Activated CD4-positive, alpha-beta T cell treated with anti-CD3 and anti-CD28 coated beads, Interleukin-2, amount 50 U/mL, for 24 hours (primary cell): ENCODE measurements around the gene TMEM53.

Experiments used
- DNase-seq, 2 donors: peaks; one replicate each; pipeline ENCODE4 v3.0.0-alpha.2; 2020; ENCODE audit warnings: low read depth in 1 of 2, low spot score in 1 of 2

Gene TMEM53

GRCh38 chr1:44698138-44698537, 23.9 kb upstream of the TMEM53 start:
- DNase-seq = no peak

GRCh38 chr1:44696789-44697345, 22.6 kb upstream of the TMEM53 start:
- no peak for DNase-seq

- DNase-seq = no peak
These were observed 21.8 kb upstream of the TMEM53 start for GRCh38 chr1:44696101-44696500.

- DNase-seq = no peak
These were observed 21.4 kb upstream of the TMEM53 start for GRCh38 chr1:44695671-44696070.

- DNase-seq = no peak
These were observed 20.7 kb upstream of the TMEM53 start for GRCh38 chr1:44694863-44695478.

GRCh38 chr1:44693900-44694299, 19.6 kb upstream of the TMEM53 start:
- no peak for DNase-seq

GRCh38 chr1:44693159-44693558, 18.9 kb upstream of the TMEM53 start:
- DNase-seq = no peak

- no peak for DNase-seq
These were observed 15.1 kb upstream of the TMEM53 start for GRCh38 chr1:44689447-44689765.

GRCh38 chr1:44688760-44689446, 14.6 kb upstream of the TMEM53 start:
- DNase-seq = no peak

GRCh38 chr1:44685881-44686280, 11.6 kb upstream of the TMEM53 start:
- DNase-seq = no peak

GRCh38 chr1:44685218-44685617, 10.9 kb upstream of the TMEM53 start:
- no peak for DNase-seq

- DNase-seq = no peak
These were observed 10.2 kb upstream of the TMEM53 start for GRCh38 chr1:44684525-44684924.

GRCh38 chr1:44682883-44683265, 8.6 kb upstream of the TMEM53 start:
- DNase-seq = no peak

- DNase-seq = no peak
These were observed 7.9 kb upstream of the TMEM53 start for GRCh38 chr1:44681905-44682882.

GRCh38 chr1:44679468-44679867, 5.2 kb upstream of the TMEM53 start:
- DNase-seq = no peak

- no peak for DNase-seq
These were observed 4.3 kb upstream of the TMEM53 start for GRCh38 chr1:44678626-44679025.

GRCh38 chr1:44678120-44678519, 3.8 kb upstream of the TMEM53 start:
- DNase-seq = no peak

- no peak for DNase-seq
These were observed 3.0 kb upstream of the TMEM53 start for GRCh38 chr1:44677201-44677766.

- DNase-seq = no peak
These were observed 2.4 kb upstream of the TMEM53 start for GRCh38 chr1:44676484-44677200.

- DNase-seq = no peak
These were observed 905 bp upstream of the TMEM53 start for GRCh38 chr1:44675186-44675585.

GRCh38 chr1:44673675-44674112, 587 bp downstream of the TMEM53 start:
- no peak for DNase-seq
